ENCODE measurements around the gene NUP214.
A peak's percentile ranks its signal among the peaks of the same experiment; 100 is the strongest.

The NUP214 gene

DNA sequence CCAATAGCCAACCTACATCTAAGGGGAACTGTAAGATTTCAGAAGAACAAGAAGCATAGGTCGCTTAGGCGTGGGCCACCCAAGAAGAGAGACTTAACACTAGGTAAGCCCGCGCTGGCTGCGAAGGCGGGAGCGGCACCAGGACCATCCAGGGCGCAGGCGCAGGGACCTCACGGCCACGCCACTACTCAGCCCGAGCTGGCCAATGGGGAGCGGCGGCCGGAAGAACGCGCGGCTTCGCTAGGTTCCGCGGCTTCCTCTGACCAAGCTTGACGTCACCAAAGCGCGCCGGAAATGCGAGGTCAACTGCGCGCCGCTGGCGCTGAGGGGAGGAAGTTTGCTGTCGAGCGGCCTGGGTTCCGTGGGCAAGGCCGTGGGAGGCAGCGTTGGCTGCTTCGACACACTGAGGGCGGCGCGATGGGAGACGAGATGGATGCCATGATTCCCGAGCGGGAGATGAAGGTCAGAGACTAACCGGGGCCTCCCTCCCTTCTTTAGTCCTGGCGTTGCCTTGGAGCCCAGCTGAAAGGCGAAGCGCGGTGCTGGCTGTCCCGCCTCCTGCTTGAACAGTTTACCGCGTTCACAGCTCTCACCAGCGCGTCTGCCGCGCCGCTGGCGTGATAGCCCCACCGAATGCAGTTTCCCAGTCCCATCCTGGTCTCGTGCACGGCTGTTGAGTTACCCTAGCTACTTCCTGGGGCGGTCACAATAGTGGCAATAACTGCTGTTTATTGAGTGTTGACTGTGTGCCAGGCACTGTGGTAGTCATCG is at the start of gene NUP214:
TSS of gene NUP214 (plus strand) at position 299 of the 771 bp plus-strand sequence. CDS start at position 418, 119 bp downstream.
- peak; percentile 92 for DNase-seq (ENCODE audit: low read depth, low spot score)

- no peak for DNase-seq (ENCODE audit: low read depth, low spot score)
Measured at GRCh38 chr9:131076347-131077195, 48.8 kb upstream of the NUP214 start.

DNA sequence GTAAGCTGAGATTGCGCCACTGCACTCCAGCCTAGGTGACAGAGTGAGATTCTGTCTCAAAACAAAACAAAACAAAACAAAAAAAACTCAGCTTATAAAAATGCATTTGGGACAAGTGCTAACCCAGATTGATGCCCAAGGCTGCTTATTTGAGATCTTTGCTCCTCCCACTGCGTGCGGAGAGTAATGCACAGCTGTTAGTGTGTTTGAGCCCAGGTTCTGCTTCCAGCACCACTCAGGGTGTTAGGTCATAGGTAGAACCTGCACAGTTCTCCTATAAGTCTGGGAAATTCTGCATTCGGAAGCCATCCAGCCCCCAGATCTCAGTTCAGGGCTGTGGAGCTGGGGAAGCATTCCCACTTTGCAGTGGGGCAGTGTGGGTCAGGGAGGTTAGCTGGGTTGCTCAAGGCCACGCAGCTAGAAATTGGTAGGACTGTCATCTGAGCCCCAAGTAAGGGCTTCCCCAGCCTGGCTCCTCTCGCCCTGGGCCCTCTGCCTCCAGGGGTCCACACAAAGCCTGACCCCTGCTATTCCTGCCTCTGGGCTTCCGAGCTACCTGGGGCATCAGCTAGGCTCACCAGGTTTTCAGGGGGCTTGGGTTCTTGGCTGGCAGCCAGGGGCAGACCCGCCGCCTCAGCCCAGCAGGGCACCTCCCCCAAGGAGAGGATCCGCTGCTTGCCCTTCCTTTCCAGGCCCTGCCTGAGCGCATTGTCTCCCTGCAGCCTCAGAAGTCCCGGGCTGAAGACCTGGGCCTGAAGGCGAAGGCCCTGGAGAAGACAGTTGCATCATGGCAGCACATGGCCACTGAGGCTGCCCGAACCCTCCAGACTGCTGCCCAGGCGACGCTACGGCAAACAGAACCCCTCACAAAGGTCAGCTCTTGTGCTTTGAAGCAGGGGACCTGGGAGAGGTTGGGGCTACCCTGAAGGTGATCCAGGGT is 46.7 kb upstream of the NUP214 start:
- no peak for DNase-seq (ENCODE audit: low read depth, low spot score)

DNA sequence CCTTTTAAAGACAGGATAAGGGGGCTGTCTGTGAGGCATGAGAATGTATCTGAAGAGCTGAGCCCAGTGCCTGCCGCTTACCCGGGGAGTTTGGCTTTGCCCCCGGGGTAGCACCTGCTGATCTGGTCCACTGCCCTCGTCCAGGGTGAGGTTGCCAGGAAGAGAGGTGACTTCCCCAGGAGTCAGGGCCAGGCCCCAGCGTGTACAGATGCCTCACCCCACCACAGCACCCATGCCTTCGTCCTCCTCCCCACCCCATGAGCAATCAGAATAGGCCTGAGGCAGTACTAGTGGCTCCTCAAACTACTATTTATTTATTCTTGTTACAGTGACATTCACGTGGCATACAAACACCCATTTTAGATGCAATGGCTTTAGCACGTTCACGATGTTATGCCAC is 44.8 kb upstream of the NUP214 start:
- no peak for DNase-seq (ENCODE audit: low read depth, low spot score)

DNA sequence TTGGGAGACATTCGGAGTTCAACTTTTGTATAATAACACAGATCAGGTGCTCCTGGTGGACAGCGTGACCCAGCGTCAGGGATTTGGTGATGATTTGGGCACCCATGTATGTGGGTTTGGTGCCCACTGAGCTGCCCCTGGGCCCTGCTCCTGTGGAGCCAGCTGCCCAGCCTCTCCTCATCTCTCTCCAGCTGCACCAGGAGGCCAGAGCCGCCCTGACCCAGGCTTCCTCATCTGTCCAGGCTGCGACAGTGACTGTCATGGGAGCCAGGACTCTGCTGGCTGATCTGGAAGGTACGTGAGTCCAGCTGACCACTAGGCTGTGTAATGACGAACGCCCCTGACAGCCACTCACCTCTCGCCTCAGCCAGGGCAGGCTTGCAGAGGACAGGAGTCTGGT is 43.5 kb upstream of the NUP214 start:
- DNase-seq (ENCODE audit: low read depth, low spot score): no peak

- DNase-seq (ENCODE audit: low read depth, low spot score): no peak
Measured at GRCh38 chr9:131082774-131083512, 42.4 kb upstream of the NUP214 start.

- DNase-seq (ENCODE audit: low read depth, low spot score): no peak
Measured at GRCh38 chr9:131084661-131085369, 40.6 kb upstream of the NUP214 start.

DNA sequence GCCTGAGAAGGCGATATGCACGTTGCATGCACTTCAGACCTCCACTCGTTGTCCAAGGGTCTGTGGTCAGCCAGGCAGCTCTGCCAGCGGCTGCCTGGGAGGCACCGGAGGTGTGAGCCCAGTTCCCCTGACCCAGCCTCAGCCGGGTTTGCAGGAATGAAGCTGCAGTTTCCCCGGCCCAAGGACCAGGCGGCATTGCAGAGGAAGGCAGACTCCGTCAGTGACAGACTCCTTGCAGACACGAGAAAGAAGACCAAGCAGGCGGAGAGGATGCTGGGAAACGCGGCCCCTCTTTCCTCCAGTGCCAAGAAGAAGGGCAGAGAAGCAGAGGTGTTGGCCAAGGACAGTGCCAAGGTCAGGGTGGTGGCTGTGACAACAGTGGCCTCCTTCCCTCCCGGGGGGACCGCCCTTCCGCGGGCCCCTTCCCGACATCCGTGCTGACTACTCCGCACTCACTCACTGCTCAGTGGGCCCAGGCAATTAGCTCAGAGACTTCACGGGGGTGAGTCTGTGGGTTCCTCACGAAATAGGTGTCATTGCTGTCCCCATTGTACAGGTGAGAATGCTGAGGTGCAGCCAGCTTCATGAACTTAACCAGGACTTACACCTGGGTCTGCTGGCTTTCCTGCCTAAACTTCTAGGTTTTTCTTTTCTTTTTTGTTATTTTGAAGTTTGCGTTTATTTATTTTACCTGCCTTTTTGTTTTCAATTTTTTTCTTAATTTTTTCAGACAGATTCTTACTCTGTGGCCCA is 39.8 kb upstream of the NUP214 start:
- no peak for DNase-seq (ENCODE audit: low read depth, low spot score)

GRCh38 chr9:131087354-131087893 is 38.0 kb upstream of the NUP214 start:
- no peak for DNase-seq (ENCODE audit: low read depth, low spot score)

GRCh38 chr9:131090025-131090787 is 35.2 kb upstream of the NUP214 start:
- no peak for DNase-seq (ENCODE audit: low read depth, low spot score)

DNA sequence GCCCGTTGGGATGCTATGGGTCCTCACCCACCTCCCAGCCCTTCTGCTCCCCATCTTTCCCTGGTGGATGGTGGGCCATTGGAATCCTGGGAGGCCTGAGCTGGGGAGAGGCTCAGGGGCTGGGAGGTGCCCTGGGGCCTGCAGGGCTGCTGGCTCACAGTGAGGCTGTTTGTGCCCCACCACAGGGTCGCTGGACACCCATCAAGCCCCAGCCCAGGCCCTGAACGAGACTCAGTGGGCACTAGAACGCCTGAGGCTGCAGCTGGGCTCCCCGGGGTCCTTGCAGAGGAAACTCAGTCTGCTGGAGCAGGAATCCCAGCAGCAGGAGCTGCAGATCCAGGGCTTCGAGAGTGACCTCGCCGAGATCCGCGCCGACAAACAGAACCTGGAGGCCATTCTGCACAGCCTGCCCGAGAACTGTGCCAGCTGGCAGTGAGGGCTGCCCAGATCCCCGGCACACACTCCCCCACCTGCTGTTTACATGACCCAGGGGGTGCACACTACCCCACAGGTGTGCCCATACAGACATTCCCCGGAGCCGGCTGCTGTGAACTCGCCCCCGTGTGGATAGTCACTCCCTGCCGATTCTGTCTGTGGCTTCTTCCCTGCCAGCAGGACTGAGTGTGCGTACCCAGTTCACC is 33.9 kb upstream of the NUP214 start:
- DNase-seq (ENCODE audit: low read depth, low spot score): no peak

- DNase-seq (ENCODE audit: low read depth, low spot score): no peak
Measured at GRCh38 chr9:131092030-131092429, 33.4 kb upstream of the NUP214 start.

- DNase-seq (ENCODE audit: low read depth, low spot score): no peak
Measured at GRCh38 chr9:131092548-131093440, 32.6 kb upstream of the NUP214 start.

DNA sequence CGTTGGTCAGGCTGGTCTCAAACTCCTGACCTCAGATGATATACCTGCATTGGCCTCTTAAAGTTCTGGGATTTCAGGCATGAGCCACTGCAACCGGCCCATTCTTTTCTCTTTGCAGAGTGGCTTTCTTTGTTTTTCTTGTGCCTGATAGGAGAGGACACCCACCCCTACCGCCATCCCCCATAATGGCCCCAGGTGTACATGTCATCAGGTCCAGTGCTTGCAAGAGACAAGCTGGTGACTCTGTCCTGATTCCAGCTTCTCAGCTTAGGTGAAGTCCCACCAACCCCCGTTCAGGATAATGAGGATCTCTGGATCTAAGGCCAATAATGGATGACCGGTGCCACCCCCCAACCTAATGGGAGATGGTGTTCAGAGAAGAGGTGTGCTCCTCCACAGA is 31.4 kb upstream of the NUP214 start:
- no peak for DNase-seq (ENCODE audit: low read depth, low spot score)

DNA sequence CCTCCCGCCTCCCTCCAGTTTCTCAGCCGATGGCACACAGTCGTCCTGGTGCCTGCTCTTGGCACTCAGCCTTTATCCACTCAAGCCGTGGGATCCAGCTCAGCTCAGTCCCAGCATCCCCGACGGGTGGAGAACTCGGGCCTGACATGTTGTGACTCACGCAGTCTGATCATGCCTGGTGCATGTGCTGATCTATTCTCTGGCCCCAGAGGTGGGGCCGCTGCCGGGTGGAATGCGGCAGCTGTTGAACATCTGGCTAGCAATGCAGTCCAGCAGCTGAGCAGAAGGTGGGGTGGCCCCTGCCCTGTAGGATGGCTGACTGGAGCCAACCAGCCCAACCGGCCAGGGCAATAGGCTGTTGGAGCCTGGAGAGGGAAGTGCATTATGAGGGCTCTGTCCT is 30.8 kb upstream of the NUP214 start:
- no peak for DNase-seq (ENCODE audit: low read depth, low spot score)

DNA sequence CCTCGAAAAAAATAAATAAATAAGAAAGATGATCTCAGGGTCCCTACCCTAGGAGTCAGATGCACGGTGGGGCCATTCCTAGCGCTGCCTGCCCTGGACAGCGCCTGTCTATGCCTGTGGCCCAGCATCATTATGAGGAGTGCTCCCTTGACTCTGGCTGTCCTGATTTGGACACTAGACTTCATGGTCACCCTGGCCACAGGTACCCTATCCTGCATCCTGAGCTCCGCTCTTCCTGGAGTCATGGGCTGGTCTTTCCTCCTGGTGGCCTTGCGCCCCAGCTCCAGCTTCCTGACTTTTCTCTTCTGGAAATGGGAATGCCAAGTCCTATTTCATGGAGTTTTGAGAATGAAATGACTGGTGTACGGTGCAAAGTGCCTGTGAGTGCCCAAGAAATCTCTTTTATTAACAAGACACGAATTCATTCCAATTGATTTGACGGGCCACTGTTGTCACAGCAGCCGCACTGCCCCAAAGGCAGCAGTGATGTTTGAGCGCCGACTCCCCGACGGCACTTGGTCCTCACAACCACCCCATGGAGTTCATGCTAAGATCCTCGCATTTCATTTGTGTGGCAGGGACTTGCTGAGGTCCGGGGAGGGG is 29.6 kb upstream of the NUP214 start:
- no peak for DNase-seq (ENCODE audit: low read depth, low spot score)

Measured in iPS DF 19.7 (cell line).